ENCODE data around the gene PSG11.

- TF ChIP-seq CREM (CRISPR knock-in tag; IDR thresholded peaks at IDR 0.05) (no peak), CTCF (IDR thresholded peaks at IDR 0.05) (no peak), E2F4 (CRISPR knock-in tag; IDR thresholded peaks at IDR 0.05; ENCODE audit: borderline replicate concordance, low read depth) (no peak), STAT6 (CRISPR knock-in tag; conservative IDR thresholded peaks at IDR 0.05; ENCODE audit: low read depth) (no peak), E2F5 (CRISPR knock-in tag; IDR thresholded peaks at IDR 0.05) (no peak), SMAD4 (CRISPR knock-in tag; IDR thresholded peaks at IDR 0.05) (no peak), ESRRA (CRISPR knock-in tag; IDR thresholded peaks at IDR 0.05; ENCODE audit: borderline replicate concordance) (no peak), NR2C2 (CRISPR knock-in tag; IDR thresholded peaks at IDR 0.05) (no peak)
Observed at GRCh38 chr19:42985588-42985987, 40.7 kb downstream of the PSG11 start.

Measured in WTC11 (cell line).